Prostate gland (tissue), 2 donors: Measurements from ENCODE around the gene PTPRJ.

Experiments
- CTCF ChIP-seq, 4 experiments: fragments of 200-600 bp in 2 of 4; fragments of 450-650 bp in 2 of 4; sonication (generic) in 2 of 4; IDR thresholded peaks; 1 replicate in 3 of 4; 2 replicates in 1 of 4; pipeline ENCODE4 v1.5.1; 2016 to 2019; ENCODE audit warnings: antibody characterized with exemption in 4 of 4, mild to moderate bottlenecking in 2 of 4, moderate library complexity in 2 of 4
- POLR2A ChIP-seq: fragments of 450-650 bp; IDR thresholded peaks from one replicate; pipeline ENCODE4 v1.6.1; 2016; ENCODE audit warnings: antibody characterized with exemption, mild to moderate bottlenecking
- POLR2AphosphoS5 ChIP-seq: sonication (generic); formaldehyde crosslinking; IDR thresholded peaks from one replicate; pipeline ENCODE4 v1.6.1; 2017; ENCODE audit warnings: antibody characterized with exemption

GRCh38 chr11:47979378-47980087, 826 bp upstream of the PTPRJ start:
- TF ChIP-seq CTCF (IDR thresholded peaks at IDR 0.05) (no peak), POLR2A (no peak), POLR2AphosphoS5 (no peak)
